ENCODE measurements around the gene OR1I1. TPM values are rescaled to one million over a fixed set of nuclear protein-coding genes. Genes with fewer than 3 reads are reported as not detected.

The OR1I1 gene
- total RNA-seq, 1 experiment from 2014 or later: not detected

- Mint-ChIP-seq H3K36me3 (ENCODE audit: insufficient read depth in 1 of 3, low read depth in 3 of 3) (peaks cover 51 to 96% (median 85%) of the 10 kb centered on the region in 3 experiments; a peak in 6 of 7 replicates), H3K4me3 (no peak overlapping the region), H3K27me3 (ENCODE audit: low read depth) (no peaks in the 10 kb centered on the region; the same call in 1 of the 2 replicates), H3K27ac (no peak overlapping the region), H3K4me1 (no peaks in the 10 kb centered on the region), H3K9me3 (no peaks in the 10 kb centered on the region; a peak in 1 of 5 replicates)
- DNase-seq: no peak
- H3T11ph ChIP-seq (ENCODE audit: low read length): no peak overlapping the region
- no peak overlapping the region for H2BK12ac ChIP-seq (ENCODE audit: insufficient read length, low read depth, low read length)
- H2BK5ac ChIP-seq (ENCODE audit: insufficient read length, low read length): no peak overlapping the region
- H3K9ac ChIP-seq (ENCODE audit: extremely low read depth, insufficient read length, low read length): no peak overlapping the region
- no peak overlapping the region for H3K14ac ChIP-seq (ENCODE audit: insufficient read depth, low read length)
- H4K8ac ChIP-seq (replicated peaks; ENCODE audit: insufficient read length, low read depth, low read length): no peak overlapping the region
- H3K23me2 ChIP-seq (ENCODE audit: insufficient read length, low read depth, low read length, poor library complexity, severe bottlenecking): no peaks in the 10 kb centered on the region
- H3K79me1 ChIP-seq (ENCODE audit: insufficient read depth, low read depth, low read length, poor library complexity, severe bottlenecking): no peaks in the 10 kb centered on the region
- no peaks in the 10 kb centered on the region for H4K20me1 ChIP-seq (ENCODE audit: control insufficient read depth, insufficient read depth, insufficient read length)
- WGBS (ENCODE audit: extremely low coverage, insufficient read length, low lambda C conversion rate): no CpG with 5 or more reads among the region's 23 CpGs
- no peak overlapping the region for H2AFZ ChIP-seq (ENCODE audit: low read length)
- H2BK20ac ChIP-seq (ENCODE audit: low read depth, low read length, poor library complexity, severe bottlenecking): no peak overlapping the region
- no peaks in the 10 kb centered on the region for H3K9me3 ChIP-seq (ENCODE audit: control insufficient read depth, low read depth, low read length)
- H3K56ac ChIP-seq (ENCODE audit: insufficient read length, low read depth, low read length): no peak overlapping the region
- no peak overlapping the region for H4K91ac ChIP-seq (ENCODE audit: insufficient read length, low read depth, low read length)
- H2BK120ac ChIP-seq (ENCODE audit: low read depth, low read length, poor library complexity, severe bottlenecking): no peak overlapping the region
- no peaks in the 10 kb centered on the region for H3K4me1 ChIP-seq (ENCODE audit: insufficient read depth, low read length)
- no peak overlapping the region for H3K23ac ChIP-seq (ENCODE audit: insufficient read length, low read depth, low read length)
- H3K4ac ChIP-seq (ENCODE audit: low read depth, low read length): no peak overlapping the region
- H3K27me3 ChIP-seq (ENCODE audit: insufficient read depth, low read length): no peaks in the 10 kb centered on the region
- H2AK5ac ChIP-seq (ENCODE audit: insufficient read length, low read length): no peak overlapping the region
- H3K79me2 ChIP-seq (ENCODE audit: insufficient read depth, low read length): no peaks in the 10 kb centered on the region
- no peak overlapping the region for H3K27ac ChIP-seq (ENCODE audit: insufficient read length, low read depth, low read length)
- H4K5ac ChIP-seq (ENCODE audit: insufficient read length, low read depth, low read length): no peak overlapping the region
- H3K4me2 ChIP-seq (ENCODE audit: insufficient read depth, insufficient read length, low read length): no peak overlapping the region
- no peak overlapping the region for H3K18ac ChIP-seq (ENCODE audit: insufficient read length, low read depth, low read length)
- no peak for TF ChIP-seq CTCF (conservative IDR thresholded peaks at IDR 0.05)
- H2BK15ac ChIP-seq (ENCODE audit: low read depth, low read length): no peak overlapping the region
Observed at GRCh38 chr19:15115762-15116615, 34.0 kb downstream of the OR1I1 start.
